Measurements from ENCODE around the gene PPFIBP1. TPM values are rescaled to one million over a fixed set of nuclear protein-coding genes. Genes with fewer than 3 reads are reported as not detected.

The PPFIBP1 gene
- total RNA-seq, 3 donors from 2014 or later (not counting 1 experiment from before 2014, with no cell fraction given), result 0.73 to 1.6 (median 1.4) TPM

DNA sequence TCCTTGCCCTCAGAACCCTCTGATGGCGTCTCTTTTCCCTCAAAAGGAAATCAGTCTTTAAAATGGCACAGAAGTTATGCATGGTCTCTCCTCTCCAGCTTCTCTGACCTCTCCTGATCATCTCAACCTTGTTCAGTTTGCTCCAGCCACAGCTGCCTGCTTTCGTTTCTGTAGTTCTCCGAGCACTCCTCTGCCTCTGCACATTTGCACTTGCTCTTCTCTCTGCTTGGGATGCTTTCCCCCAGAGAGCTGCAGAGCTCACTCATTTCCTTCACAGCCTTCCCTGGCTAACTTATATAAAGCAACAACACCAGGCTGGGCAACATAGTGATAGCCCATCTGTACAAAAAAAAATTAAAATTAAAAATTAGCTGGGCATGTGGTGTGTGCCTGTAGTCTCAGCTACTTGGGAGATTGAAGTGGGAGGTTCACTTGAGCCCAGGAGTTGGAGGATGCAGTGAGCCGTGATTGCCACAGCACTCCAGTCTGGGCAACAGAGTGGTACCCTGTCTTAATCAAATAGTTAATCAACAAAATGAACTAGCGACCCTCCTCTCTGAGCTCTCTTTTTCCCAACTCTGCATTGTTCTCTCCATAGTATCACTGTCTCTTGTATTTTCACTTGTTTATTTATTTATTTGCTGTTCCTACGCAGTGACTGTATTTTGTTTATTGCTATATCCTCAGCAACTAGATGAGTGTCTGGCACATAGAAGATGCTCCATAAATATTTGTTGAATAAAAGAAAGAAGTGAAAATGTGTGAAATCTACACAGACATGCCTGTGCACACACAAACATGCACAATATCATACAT is 37.7 kb downstream of the PPFIBP1 start:
- Histone ChIP-seq H3K9me3 (ENCODE audit: control insufficient read depth, insufficient read depth, low read length) (no peaks in the 10 kb centered on the region), H3K4me1 (ENCODE audit: control insufficient read depth, insufficient read depth, low read length) (no peaks in the 10 kb centered on the region), H3K27ac (ENCODE audit: low read length) (no peak overlapping the region), H3K4me3 (ENCODE audit: low read length) (no peak overlapping the region), H3K27me3 (ENCODE audit: control insufficient read depth, insufficient read depth, low read length) (no peaks in the 10 kb centered on the region), H3K36me3 (ENCODE audit: control insufficient read depth, insufficient read depth, low read length) (no peaks in the 10 kb centered on the region)
- intact Hi-C loops (cut with micrococcal nuclease), result no loop called here
- DNase-seq (no peak), ATAC-seq (no peak)
- TF ChIP-seq, protein P1, sequence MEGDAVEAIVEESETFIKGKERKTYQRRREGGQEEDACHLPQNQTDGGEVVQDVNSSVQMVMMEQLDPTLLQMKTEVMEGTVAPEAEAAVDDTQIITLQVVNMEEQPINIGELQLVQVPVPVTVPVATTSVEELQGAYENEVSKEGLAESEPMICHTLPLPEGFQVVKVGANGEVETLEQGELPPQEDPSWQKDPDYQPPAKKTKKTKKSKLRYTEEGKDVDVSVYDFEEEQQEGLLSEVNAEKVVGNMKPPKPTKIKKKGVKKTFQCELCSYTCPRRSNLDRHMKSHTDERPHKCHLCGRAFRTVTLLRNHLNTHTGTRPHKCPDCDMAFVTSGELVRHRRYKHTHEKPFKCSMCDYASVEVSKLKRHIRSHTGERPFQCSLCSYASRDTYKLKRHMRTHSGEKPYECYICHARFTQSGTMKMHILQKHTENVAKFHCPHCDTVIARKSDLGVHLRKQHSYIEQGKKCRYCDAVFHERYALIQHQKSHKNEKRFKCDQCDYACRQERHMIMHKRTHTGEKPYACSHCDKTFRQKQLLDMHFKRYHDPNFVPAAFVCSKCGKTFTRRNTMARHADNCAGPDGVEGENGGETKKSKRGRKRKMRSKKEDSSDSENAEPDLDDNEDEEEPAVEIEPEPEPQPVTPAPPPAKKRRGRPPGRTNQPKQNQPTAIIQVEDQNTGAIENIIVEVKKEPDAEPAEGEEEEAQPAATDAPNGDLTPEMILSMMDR (IDR thresholded peaks at IDR 0.05), result no peak
- Mint-ChIP-seq H3K4me3 (no peak overlapping the region), H3K4me1 (no peaks in the 10 kb centered on the region), H3K27ac (no peak overlapping the region), H3K36me3 (no peaks in the 10 kb centered on the region), H3K27me3 (ENCODE audit: low read depth in 2 of 2) (peaks cover 9 to 11% of the 10 kb centered on the region in 2 donors), H3K9me3 (no peaks in the 10 kb centered on the region)
- WGBS (ENCODE audit: insufficient coverage), result 71% methylated on average over 5 of the region's 6 CpGs

- intact Hi-C loops (cut with micrococcal nuclease), result no loop called here
Measured at GRCh38 chr12:27564612-27565213, 40.7 kb downstream of the PPFIBP1 start.

GRCh38 chr12:27566159-27566558 is 42.2 kb downstream of the PPFIBP1 start:
- ATAC-seq, result no peak
- Histone ChIP-seq H3K27me3 (ENCODE audit: control insufficient read depth, insufficient read depth, low read length) (no peaks in the 10 kb centered on the region), H3K4me3 (ENCODE audit: low read length) (no peak overlapping the region), H3K27ac (ENCODE audit: low read length) (no peak overlapping the region), H3K36me3 (ENCODE audit: control insufficient read depth, insufficient read depth, low read length) (no peaks in the 10 kb centered on the region), H3K9me3 (ENCODE audit: control insufficient read depth, insufficient read depth, low read length) (no peaks in the 10 kb centered on the region), H3K4me1 (ENCODE audit: control insufficient read depth, insufficient read depth, low read length) (no peaks in the 10 kb centered on the region)
- Mint-ChIP-seq H3K4me3 (no peak overlapping the region), H3K4me1 (no peaks in the 10 kb centered on the region), H3K27me3 (ENCODE audit: low read depth in 2 of 2) (peaks cover 9 to 14% of the 10 kb centered on the region in 2 donors), H3K9me3 (no peaks in the 10 kb centered on the region), H3K27ac (no peak overlapping the region), H3K36me3 (no peaks in the 10 kb centered on the region)
- 95% methylated on average over 2 of the region's 2 CpGs for WGBS (ENCODE audit: insufficient coverage)
- intact Hi-C loops (cut with micrococcal nuclease), result no loop called here
- TF ChIP-seq, protein P1 (IDR thresholded peaks at IDR 0.05), result no peak
- DNase-seq, result peak in 1 of 2 donors; percentile 7

More at GRCh38 chr12:27564612-27565213, 40.7 kb downstream of the PPFIBP1 start:
- Mint-ChIP-seq H3K4me1 (no peaks in the 10 kb centered on the region), H3K36me3 (no peaks in the 10 kb centered on the region), H3K4me3 (no peak overlapping the region), H3K27ac (no peak overlapping the region), H3K27me3 (ENCODE audit: low read depth in 2 of 2) (peaks cover 9 to 14% of the 10 kb centered on the region in 2 donors), H3K9me3 (no peaks in the 10 kb centered on the region)
- Histone ChIP-seq H3K4me1 (ENCODE audit: control insufficient read depth, insufficient read depth, low read length) (no peaks in the 10 kb centered on the region), H3K9me3 (ENCODE audit: control insufficient read depth, insufficient read depth, low read length) (no peaks in the 10 kb centered on the region), H3K4me3 (ENCODE audit: low read length) (no peak overlapping the region), H3K27me3 (ENCODE audit: control insufficient read depth, insufficient read depth, low read length) (no peaks in the 10 kb centered on the region), H3K27ac (ENCODE audit: low read length) (no peak overlapping the region), H3K36me3 (ENCODE audit: control insufficient read depth, insufficient read depth, low read length) (no peaks in the 10 kb centered on the region)
- no peak for DNase-seq
- no peak for ATAC-seq
- TF ChIP-seq, protein P1 (IDR thresholded peaks at IDR 0.05), result no peak
- WGBS (ENCODE audit: insufficient coverage), result 84% methylated on average over 9 of the region's 9 CpGs

Data from natural killer cell (primary cell).